H4 (cell line): ENCODE data around the gene PTPRN2. TPM values are rescaled to one million over a fixed set of nuclear protein-coding genes. Genes with fewer than 3 reads are reported as not detected.

ENCODE experiments used
- DNase-seq: peaks from one replicate; pipeline ENCODE4 v3.0.0-alpha.2; 2015; ENCODE audit warnings: low spot score
- total RNA-seq: library from RNA; depleted of rRNA; stranded (reverse); fragments of >200 nt; shearing (Covaris generic); gene quantifications from 2 replicates; pipeline ENCODE4 v1.2.3, GENCODE V29; 2014

PTPRN2 gene
- total RNA-seq, 1 experiment from 2014 or later = 0.97 TPM

DNA sequence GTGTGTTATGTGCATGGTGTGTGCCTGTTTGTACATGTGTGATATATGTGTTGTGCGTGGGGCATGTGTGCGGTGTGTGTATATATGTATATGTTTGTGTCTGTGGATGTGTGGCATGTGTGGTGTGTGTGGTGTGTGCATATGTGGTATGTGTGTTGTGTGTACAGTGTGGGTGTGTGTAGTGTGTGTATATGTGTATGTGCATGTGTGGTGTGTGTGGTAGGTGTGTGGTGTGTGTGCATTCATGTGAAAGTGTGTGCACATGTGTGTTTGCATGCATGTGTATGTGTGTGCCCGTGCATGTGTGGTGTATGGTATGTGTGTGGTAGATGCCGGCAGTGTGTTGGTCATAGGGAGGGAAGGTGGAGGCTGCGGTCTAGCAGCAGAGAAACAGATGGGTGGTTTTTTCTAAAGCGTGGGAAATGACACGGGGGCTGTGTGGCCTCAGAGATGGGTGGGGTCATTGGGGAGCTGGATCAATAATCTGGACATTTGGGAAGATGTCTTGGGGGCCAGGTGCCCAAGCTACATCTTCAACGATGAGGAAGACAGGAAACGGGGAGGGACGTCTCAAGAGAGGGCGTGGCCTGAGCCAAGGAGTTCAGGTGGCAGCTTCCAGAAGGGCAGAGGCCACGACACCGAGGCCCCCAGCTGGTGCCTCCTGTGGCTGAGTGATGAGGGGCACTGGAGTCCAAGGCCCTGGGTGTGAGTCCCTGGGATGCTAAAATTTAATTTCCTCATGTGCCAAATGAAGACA, 769.5 kb downstream of the PTPRN2 start:
- DNase-seq = no peak

- no peak for DNase-seq
These were observed 770.2 kb downstream of the PTPRN2 start for GRCh38 chr7:157817433-157817832.

- DNase-seq = no peak
These were observed 770.9 kb downstream of the PTPRN2 start for GRCh38 chr7:157816526-157817250.

DNA sequence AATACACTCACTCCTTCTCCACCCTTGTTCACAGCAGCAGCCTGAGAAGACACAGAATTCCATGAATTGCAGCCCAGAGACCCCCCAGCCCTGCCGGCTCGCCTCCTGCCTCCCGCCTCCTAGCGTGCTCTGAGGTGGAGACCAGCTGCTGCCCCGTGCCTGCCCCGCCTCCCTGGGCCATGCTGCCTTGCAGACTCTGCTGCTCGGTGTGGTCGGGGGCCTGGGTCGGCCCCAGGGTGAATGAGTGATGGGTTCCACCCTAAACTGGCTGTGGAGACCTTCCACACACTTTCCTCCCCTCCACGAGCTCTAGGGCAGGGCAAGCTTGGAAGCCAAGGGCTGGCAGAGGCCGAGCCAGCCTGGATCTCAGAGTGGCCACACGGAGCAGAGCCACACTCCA, 771.5 kb downstream of the PTPRN2 start:
- no peak for DNase-seq

DNA sequence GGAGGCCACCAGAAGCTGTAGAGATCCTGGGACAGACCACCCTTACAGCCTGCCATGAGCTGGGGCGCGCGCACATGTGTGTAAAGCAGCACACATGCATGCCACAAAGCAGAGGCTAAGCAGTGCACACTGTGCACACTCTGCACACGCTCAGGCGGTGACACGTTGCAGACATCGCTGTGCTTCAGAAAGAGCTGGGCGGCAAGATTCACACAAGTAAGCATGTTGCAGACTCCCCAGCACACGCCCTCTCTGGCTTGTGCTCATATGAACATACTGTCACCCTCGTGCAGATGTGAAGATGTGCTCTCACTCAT, 772.0 kb downstream of the PTPRN2 start:
- no peak for DNase-seq

- no peak for DNase-seq
These were observed 772.5 kb downstream of the PTPRN2 start for GRCh38 chr7:157814931-157815705.

- DNase-seq = no peak
These were observed 773.6 kb downstream of the PTPRN2 start for GRCh38 chr7:157813741-157814661.

DNA sequence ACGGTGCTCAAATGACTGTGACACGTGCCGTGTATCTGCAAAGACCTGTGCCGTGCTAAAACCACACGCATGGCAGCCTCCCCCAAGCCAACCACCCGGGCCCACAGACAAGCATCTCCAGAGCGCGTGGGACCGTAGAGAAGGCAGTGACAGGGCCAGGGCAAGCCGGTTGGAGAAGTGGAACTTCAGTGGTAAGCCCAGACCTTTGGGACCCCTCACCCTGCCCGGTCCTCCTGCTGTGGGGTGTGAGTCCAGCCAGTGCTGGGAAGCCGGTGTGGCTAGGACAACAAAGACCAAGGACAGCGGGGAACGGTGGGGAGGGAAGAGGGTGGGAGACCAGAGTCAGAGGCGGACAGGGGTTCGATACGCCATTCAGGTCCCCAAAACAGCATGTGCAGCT, 774.6 kb downstream of the PTPRN2 start:
- DNase-seq = no peak

DNA sequence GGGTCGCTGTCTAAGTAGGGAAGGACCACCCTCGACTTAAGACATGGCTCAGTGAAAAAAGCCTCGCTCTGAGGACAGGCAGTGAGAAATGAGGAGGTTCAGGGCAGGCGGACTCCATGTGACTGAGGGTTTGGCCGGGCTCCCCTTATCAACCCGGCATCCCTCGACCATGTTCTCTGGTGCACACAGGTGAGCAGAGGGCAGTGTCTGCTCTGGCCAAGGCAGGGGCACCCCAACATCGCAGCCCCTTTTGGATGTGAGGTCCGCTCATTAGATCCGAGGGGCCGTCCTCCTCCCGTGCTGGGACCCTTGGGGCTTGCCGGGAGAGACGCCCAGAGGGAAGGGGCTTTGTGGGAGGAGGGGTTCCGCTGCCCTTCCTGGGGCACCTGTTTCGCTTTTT, 775.7 kb downstream of the PTPRN2 start:
- DNase-seq = no peak

DNA sequence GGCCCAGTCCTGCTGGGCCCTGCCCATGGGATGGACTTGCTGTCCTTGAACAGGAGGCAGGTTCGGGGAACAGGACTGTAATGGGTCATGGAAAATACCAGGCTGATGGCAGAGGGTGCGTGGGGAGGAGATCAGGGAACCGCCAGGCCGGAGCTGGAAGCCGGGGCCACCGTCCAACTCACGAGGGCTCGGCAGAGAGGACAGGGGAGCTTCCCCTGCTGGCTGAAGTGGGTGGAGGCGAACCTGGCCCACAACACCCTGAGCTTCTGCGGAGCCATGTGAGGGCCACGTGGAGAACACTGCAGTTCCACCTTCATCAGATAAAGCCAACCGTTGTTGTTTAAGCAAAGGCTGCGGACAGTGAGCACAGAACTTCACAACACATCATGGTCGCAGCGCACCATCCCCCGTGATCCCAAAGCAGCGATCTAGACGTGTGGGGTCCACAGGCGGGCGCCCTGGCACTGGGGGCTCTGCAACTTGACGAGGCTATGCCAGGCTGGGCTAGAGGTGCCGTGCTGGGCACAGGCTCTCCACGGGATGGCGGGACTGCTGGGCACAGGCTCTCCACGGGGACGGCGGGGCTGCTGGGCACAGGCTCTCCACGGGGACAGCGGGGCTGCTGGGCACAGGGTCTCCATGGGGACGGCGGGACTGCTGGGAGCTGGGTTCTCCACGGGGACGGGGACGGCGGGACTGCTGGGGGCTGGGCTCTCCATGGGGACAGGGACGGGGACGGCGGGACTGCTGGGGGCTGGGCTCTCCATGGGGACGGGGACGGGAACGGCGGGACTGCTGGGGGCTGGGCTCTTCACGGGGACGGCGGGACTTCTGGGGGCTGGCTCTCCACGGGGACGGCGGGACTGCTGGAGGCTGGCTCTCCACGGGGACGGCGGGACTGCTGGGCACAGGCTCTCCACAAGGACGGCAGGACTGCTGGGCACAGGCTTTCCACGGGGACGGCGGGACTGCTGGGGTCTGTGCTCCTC, 777.5 kb downstream of the PTPRN2 start:
- DNase-seq = no peak

DNA sequence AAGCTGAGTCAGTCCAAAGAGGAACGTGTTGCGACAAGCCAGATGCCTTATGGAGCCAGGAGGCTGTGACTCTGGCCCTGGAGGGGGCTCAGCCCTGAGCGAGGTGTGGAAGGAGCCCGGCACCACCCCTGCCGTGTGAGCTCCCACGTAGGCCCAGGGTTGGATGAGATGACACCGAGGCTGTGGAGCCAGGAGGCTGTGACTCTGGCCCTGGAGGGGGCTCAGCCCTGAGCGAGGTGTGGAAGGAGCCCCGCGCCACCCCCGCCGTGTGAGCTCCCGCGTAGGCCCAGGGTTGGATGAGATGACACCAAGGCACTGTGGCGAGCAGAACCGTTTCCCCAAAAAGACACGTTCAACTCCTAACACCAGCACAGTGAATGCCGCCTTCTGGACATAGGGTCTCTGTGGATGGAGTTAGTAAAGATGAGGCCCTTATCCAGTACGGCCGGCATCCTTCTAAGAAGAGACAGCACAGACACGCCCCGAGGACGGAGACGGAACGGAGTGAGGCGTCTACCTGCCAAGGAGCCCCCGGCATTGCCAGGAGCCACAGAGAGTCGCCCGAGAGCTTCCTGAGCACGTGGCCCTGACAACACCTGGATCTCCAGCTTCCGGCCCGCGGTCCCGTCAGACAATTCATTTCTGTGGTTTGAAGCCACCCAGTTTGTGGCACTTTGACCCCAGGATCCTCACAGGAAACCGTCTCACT, 778.3 kb downstream of the PTPRN2 start:
- DNase-seq = no peak

- no peak for DNase-seq
These were observed 779.6 kb downstream of the PTPRN2 start for GRCh38 chr7:157808042-157808441.

GRCh38 chr7:157807510-157807909, 780.1 kb downstream of the PTPRN2 start:
- DNase-seq = peak; percentile 66

- DNase-seq = no peak
These were observed 780.9 kb downstream of the PTPRN2 start for GRCh38 chr7:157806711-157807110.

- no peak for DNase-seq
These were observed 781.9 kb downstream of the PTPRN2 start for GRCh38 chr7:157805713-157806112.

DNA sequence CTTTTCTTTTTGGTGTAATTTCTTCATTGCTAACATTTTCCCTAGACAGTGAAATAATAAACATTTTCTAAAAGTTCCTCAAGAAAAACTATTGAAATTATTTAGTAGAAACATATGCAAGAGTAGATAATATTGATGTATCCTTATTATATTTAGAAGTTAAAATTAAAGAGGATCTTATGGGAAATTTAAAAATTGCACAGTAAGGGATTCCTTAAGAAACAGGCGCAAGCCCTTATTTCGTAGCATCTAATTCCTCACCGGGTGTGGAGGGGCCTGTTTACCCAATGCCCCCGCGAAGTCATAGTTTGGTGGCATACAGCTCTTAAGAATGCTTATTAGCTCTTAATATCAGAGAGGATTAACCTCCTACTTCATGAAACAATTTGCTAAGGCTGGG, 783.7 kb downstream of the PTPRN2 start:
- DNase-seq = no peak

DNA sequence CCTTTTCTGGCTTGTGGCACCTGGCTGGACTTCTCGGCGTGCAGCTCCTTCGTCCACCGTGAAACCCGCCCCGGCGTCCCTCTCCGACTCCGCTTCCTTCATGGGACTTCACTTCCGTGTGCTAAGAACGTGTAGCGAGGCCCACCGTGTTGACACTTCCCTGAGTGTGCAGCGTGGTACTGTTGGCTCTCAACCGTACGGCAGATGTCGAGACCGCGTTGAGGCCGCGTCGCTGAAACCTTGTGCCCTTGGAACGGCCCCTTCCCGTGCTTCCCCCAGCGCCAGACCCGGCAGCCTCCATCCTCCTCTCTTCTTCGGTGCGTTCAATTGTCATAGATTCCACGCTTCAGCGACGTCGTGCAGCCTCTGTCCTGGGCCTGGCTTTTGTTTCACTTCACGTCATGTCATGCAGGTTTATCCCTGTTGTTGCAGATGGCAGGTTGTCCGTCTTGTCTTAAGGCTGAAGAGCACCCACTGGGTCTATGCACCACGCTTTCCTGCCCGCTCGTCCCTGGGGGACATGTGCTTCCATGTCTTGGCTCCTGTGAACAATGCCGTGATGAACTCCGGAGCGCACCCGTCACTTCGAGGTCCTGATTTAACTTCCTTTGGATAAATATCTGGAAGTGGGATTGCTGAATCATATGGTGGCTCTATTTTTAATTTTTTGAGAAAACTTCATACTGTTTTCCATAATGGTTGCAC, 785.5 kb downstream of the PTPRN2 start:
- DNase-seq = no peak

GRCh38 chr7:157801113-157801512, 786.5 kb downstream of the PTPRN2 start:
- DNase-seq = no peak

GRCh38 chr7:157800281-157800680, 787.3 kb downstream of the PTPRN2 start:
- DNase-seq = no peak
